HEK293 (cell line): ENCODE results near the gene ZNF771.
A peak's percentile ranks its signal among the peaks of the same experiment; 100 is the strongest.

ENCODE experiments used
- GLI2 ChIP-seq: fragments of 450-650 bp; formaldehyde crosslinking; IDR thresholded peaks from 2 replicates; pipeline ENCODE4; 2017; ENCODE audit warnings: missing biosample characterization, missing genetic modification characterization, low read depth, borderline replicate concordance
- WT1 ChIP-seq: fragments of 450-650 bp; formaldehyde crosslinking; IDR thresholded peaks from 2 replicates; pipeline ENCODE4 v1.5.1; 2016; ENCODE audit warnings: missing biosample characterization, missing genetic modification characterization
- ZBTB20 ChIP-seq: fragments of 450-650 bp; formaldehyde crosslinking; IDR thresholded peaks from 2 replicates; pipeline ENCODE4 v1.5.1; 2016; ENCODE audit warnings: missing biosample characterization, missing genetic modification characterization
- ZBTB21 ChIP-seq: fragments of 450-650 bp; formaldehyde crosslinking; IDR thresholded peaks from 2 replicates; pipeline ENCODE4 v1.5.1; 2017; ENCODE audit warnings: missing biosample characterization, missing genetic modification characterization
- ZBTB7A ChIP-seq: fragments of 450-650 bp; formaldehyde crosslinking; IDR thresholded peaks from 2 replicates; pipeline ENCODE4 v1.5.1; 2016; ENCODE audit warnings: low read depth, missing biosample characterization, missing genetic modification characterization
- ZFP69B ChIP-seq: fragments of 450-650 bp; formaldehyde crosslinking; IDR thresholded peaks from 2 replicates; pipeline ENCODE4 v1.5.1; 2016; ENCODE audit warnings: missing biosample characterization, missing genetic modification characterization
- ZNF132 ChIP-seq: fragments of 450-650 bp; formaldehyde crosslinking; IDR thresholded peaks from 2 replicates; pipeline ENCODE4 v1.5.1; 2017; ENCODE audit warnings: missing biosample characterization, missing genetic modification characterization, borderline replicate concordance
- ZNF169 ChIP-seq: fragments of 450-650 bp; formaldehyde crosslinking; IDR thresholded peaks from 2 replicates; pipeline ENCODE4 v1.5.1; 2016; ENCODE audit warnings: missing biosample characterization, missing genetic modification characterization
- ZNF2 ChIP-seq: fragments of 450-650 bp; formaldehyde crosslinking; IDR thresholded peaks from 2 replicates; pipeline ENCODE4 v1.5.1; 2016; ENCODE audit warnings: missing biosample characterization, missing genetic modification characterization
- ZNF350 ChIP-seq: fragments of 450-650 bp; formaldehyde crosslinking; IDR thresholded peaks from 2 replicates; pipeline ENCODE4 v1.5.0; 2017; ENCODE audit warnings: missing biosample characterization, mild to moderate bottlenecking, missing genetic modification characterization
- ZNF404 ChIP-seq: fragments of 450-650 bp; formaldehyde crosslinking; IDR thresholded peaks from 2 replicates; pipeline ENCODE4 v1.5.1; 2017; ENCODE audit warnings: missing biosample characterization, missing genetic modification characterization
- ZNF423 ChIP-seq: fragments of 450-650 bp; formaldehyde crosslinking; IDR thresholded peaks from 2 replicates; pipeline ENCODE4 v1.5.1; 2016; ENCODE audit warnings: missing biosample characterization, missing genetic modification characterization
- ZNF433 ChIP-seq: fragments of 450-650 bp; formaldehyde crosslinking; IDR thresholded peaks from 2 replicates; pipeline ENCODE4 v1.5.1; 2016; ENCODE audit warnings: missing biosample characterization, missing genetic modification characterization, low read depth
- ZNF544 ChIP-seq: fragments of 450-650 bp; formaldehyde crosslinking; IDR thresholded peaks from 2 replicates; pipeline ENCODE4 v1.5.0; 2017; ENCODE audit warnings: missing biosample characterization, missing genetic modification characterization
- ZNF624 ChIP-seq: fragments of 450-650 bp; formaldehyde crosslinking; IDR thresholded peaks from 2 replicates; pipeline ENCODE4 v1.5.1; 2017; ENCODE audit warnings: missing biosample characterization, missing genetic modification characterization
- ZNF830 ChIP-seq: fragments of 450-650 bp; IDR thresholded peaks from 2 replicates; pipeline ENCODE4 v1.5.0; 2018; ENCODE audit warnings: missing biosample characterization, missing genetic modification characterization, low read depth, mild to moderate bottlenecking, moderate library complexity
- TF ChIP-seq, protein P1 (sequence below): fragments of 450-650 bp; formaldehyde crosslinking; IDR thresholded peaks from 2 replicates; pipeline ENCODE4 v1.5.1; 2016; ENCODE audit warnings: missing biosample characterization, missing genetic modification characterization, borderline replicate concordance
- TF ChIP-seq, protein P2 (sequence below): fragments of 450-650 bp; formaldehyde crosslinking; IDR thresholded peaks from 2 replicates; pipeline ENCODE4 v1.5.1; 2016; ENCODE audit warnings: missing biosample characterization, missing genetic modification characterization
- TF ChIP-seq, protein P3 (sequence below): fragments of 450-650 bp; formaldehyde crosslinking; IDR thresholded peaks from 2 replicates; pipeline ENCODE4 v1.5.1; 2016; ENCODE audit warnings: missing biosample characterization, missing genetic modification characterization
- TF ChIP-seq, protein P4 (sequence below): fragments of 450-650 bp; formaldehyde crosslinking; IDR thresholded peaks from 2 replicates; pipeline ENCODE4 v1.5.1; 2017; ENCODE audit warnings: missing biosample characterization, mild to moderate bottlenecking, missing genetic modification characterization, moderate library complexity
- TF ChIP-seq, protein P5 (sequence below): fragments of 450-650 bp; formaldehyde crosslinking; conservative IDR thresholded peaks from 2 replicates; pipeline ENCODE4 v1.5.1; 2016; ENCODE audit warnings: low read depth, missing biosample characterization, missing genetic modification characterization
- TF ChIP-seq, protein P6 (sequence below): fragments of 450-650 bp; formaldehyde crosslinking; IDR thresholded peaks from 2 replicates; pipeline ENCODE4 v1.5.1; 2016; ENCODE audit warnings: missing biosample characterization, missing genetic modification characterization, low read depth

Gene ZNF771

DNA sequence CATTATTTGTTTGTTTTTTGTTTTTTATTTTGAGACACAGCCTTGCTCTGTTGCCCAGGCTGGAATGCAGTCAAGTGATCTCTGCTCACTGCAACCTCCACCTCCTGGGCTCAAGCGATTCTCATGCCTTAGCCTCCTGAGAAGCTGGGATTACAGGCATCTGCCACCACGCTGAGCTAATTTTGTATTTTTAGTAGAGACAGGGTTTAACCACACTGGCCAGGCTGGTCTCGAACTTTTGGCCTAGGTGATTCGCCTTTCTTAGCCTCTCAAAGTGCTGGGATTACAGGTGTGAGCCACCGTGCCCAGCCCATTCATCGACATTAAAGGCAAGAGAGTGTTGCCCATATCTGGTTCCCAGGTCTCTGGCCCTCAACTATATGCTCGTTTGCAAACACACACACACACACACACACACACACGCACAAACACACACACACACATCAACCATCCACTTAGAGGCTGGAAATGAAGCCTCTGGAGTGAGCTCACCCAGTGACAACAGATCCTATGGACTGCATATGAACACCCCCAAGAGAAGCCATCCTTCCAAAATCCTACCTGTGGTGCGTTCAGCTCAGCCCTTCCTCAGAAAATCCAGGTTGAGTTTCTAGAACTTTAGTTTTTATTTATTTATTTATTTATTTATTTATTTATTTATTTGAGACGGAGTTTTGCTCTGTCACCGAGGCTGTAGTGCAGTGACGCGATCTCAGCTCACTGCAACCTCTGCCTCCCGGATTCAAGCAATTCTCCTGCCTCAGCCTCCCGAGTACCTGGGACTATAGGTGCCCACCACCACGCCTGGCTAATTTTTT lies 50.5 kb downstream of the ZNF771 start (continued):
- TF ChIP-seq ZBTB20 (tag by site-specific recombination) (no peak), ZNF350 (tag by site-specific recombination) (no peak), ZNF2 (tag by site-specific recombination) (no peak), ZBTB7A (tag by site-specific recombination) (no peak), ZNF624 (tag by site-specific recombination) (no peak), ZBTB21 (tag by site-specific recombination) (0 out of 2 replicates have a peak, but pooled peaks have one; percentile 21), ZNF433 (peak; percentile 62), ZNF169 (no peak), ZNF544 (no peak), ZNF423 (tag by site-specific recombination) (no peak), ZNF132 (tag by site-specific recombination) (no peak), ZNF404 (tag by site-specific recombination) (no peak), ZNF830 (tag by site-specific recombination) (no peak), GLI2 (tag by site-specific recombination) (no peak), WT1 (tag by site-specific recombination) (no peak), ZFP69B (tag by site-specific recombination) (no peak)
- TF ChIP-seq, protein P1, sequence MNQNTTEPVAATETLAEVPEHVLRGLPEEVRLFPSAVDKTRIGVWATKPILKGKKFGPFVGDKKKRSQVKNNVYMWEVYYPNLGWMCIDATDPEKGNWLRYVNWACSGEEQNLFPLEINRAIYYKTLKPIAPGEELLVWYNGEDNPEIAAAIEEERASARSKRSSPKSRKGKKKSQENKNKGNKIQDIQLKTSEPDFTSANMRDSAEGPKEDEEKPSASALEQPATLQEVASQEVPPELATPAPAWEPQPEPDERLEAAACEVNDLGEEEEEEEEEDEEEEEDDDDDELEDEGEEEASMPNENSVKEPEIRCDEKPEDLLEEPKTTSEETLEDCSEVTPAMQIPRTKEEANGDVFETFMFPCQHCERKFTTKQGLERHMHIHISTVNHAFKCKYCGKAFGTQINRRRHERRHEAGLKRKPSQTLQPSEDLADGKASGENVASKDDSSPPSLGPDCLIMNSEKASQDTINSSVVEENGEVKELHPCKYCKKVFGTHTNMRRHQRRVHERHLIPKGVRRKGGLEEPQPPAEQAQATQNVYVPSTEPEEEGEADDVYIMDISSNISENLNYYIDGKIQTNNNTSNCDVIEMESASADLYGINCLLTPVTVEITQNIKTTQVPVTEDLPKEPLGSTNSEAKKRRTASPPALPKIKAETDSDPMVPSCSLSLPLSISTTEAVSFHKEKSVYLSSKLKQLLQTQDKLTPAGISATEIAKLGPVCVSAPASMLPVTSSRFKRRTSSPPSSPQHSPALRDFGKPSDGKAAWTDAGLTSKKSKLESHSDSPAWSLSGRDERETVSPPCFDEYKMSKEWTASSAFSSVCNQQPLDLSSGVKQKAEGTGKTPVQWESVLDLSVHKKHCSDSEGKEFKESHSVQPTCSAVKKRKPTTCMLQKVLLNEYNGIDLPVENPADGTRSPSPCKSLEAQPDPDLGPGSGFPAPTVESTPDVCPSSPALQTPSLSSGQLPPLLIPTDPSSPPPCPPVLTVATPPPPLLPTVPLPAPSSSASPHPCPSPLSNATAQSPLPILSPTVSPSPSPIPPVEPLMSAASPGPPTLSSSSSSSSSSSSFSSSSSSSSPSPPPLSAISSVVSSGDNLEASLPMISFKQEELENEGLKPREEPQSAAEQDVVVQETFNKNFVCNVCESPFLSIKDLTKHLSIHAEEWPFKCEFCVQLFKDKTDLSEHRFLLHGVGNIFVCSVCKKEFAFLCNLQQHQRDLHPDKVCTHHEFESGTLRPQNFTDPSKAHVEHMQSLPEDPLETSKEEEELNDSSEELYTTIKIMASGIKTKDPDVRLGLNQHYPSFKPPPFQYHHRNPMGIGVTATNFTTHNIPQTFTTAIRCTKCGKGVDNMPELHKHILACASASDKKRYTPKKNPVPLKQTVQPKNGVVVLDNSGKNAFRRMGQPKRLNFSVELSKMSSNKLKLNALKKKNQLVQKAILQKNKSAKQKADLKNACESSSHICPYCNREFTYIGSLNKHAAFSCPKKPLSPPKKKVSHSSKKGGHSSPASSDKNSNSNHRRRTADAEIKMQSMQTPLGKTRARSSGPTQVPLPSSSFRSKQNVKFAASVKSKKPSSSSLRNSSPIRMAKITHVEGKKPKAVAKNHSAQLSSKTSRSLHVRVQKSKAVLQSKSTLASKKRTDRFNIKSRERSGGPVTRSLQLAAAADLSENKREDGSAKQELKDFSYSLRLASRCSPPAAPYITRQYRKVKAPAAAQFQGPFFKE: no peak
- TF ChIP-seq, protein P2, sequence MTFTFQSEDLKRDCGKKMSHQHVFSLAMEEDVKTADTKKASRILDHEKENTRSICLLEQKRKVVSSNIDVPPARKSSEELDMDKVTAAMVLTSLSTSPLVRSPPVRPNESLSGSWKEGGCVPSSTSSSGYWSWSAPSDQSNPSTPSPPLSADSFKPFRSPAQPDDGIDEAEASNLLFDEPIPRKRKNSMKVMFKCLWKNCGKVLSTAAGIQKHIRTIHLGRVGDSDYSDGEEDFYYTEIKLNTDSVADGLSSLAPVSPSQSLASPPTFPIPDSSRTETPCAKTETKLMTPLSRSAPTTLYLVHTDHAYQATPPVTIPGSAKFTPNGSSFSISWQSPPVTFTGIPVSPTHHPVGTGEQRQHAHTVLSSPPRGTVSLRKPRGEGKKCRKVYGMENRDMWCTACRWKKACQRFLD (tag by site-specific recombination): no peak
- TF ChIP-seq, protein P3, sequence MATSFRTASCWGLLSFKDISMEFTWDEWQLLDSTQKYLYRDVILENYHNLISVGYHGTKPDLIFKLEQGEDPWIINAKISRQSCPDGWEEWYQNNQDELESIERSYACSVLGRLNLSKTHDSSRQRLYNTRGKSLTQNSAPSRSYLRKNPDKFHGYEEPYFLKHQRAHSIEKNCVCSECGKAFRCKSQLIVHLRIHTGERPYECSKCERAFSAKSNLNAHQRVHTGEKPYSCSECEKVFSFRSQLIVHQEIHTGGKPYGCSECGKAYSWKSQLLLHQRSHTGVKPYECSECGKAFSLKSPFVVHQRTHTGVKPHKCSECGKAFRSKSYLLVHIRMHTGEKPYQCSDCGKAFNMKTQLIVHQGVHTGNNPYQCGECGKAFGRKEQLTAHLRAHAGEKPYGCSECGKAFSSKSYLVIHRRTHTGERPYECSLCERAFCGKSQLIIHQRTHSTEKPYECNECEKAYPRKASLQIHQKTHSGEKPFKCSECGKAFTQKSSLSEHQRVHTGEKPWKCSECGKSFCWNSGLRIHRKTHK (tag by site-specific recombination): no peak
- TF ChIP-seq, protein P4, sequence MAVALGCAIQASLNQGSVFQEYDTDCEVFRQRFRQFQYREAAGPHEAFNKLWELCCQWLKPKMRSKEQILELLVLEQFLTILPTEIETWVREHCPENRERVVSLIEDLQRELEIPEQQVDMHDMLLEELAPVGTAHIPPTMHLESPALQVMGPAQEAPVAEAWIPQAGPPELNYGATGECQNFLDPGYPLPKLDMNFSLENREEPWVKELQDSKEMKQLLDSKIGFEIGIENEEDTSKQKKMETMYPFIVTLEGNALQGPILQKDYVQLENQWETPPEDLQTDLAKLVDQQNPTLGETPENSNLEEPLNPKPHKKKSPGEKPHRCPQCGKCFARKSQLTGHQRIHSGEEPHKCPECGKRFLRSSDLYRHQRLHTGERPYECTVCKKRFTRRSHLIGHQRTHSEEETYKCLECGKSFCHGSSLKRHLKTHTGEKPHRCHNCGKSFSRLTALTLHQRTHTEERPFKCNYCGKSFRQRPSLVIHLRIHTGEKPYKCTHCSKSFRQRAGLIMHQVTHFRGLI (tag by site-specific recombination): no peak
- TF ChIP-seq, protein P5, sequence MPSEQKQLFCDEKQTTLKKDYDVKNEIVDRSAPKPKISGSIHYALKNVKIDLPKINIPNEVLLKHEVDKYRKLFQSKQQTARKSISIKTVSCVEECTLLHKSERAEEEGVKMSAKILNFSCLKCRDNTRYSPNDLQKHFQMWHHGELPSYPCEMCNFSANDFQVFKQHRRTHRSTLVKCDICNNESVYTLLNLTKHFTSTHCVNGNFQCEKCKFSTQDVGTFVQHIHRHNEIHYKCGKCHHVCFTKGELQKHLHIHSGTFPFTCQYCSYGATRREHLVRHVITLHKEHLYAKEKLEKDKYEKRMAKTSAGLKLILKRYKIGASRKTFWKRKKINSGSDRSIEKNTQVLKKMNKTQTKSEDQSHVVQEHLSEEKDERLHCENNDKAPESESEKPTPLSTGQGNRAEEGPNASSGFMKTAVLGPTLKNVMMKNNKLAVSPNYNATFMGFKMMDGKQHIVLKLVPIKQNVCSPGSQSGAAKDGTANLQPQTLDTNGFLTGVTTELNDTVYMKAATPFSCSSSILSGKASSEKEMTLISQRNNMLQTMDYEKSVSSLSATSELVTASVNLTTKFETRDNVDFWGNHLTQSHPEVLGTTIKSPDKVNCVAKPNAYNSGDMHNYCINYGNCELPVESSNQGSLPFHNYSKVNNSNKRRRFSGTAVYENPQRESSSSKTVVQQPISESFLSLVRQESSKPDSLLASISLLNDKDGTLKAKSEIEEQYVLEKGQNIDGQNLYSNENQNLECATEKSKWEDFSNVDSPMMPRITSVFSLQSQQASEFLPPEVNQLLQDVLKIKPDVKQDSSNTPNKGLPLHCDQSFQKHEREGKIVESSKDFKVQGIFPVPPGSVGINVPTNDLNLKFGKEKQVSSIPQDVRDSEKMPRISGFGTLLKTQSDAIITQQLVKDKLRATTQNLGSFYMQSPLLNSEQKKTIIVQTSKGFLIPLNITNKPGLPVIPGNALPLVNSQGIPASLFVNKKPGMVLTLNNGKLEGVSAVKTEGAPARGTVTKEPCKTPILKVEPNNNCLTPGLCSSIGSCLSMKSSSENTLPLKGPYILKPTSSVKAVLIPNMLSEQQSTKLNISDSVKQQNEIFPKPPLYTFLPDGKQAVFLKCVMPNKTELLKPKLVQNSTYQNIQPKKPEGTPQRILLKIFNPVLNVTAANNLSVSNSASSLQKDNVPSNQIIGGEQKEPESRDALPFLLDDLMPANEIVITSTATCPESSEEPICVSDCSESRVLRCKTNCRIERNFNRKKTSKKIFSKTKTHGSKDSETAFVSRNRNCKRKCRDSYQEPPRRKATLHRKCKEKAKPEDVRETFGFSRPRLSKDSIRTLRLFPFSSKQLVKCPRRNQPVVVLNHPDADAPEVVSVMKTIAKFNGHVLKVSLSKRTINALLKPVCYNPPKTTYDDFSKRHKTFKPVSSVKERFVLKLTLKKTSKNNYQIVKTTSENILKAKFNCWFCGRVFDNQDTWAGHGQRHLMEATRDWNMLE (tag by site-specific recombination): peak; percentile 91
- TF ChIP-seq, protein P6, sequence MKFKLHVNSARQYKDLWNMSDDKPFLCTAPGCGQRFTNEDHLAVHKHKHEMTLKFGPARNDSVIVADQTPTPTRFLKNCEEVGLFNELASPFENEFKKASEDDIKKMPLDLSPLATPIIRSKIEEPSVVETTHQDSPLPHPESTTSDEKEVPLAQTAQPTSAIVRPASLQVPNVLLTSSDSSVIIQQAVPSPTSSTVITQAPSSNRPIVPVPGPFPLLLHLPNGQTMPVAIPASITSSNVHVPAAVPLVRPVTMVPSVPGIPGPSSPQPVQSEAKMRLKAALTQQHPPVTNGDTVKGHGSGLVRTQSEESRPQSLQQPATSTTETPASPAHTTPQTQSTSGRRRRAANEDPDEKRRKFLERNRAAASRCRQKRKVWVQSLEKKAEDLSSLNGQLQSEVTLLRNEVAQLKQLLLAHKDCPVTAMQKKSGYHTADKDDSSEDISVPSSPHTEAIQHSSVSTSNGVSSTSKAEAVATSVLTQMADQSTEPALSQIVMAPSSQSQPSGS (tag by site-specific recombination): no peak
